ENCODE results near the gene C3orf18.

The C3orf18 gene

DNA sequence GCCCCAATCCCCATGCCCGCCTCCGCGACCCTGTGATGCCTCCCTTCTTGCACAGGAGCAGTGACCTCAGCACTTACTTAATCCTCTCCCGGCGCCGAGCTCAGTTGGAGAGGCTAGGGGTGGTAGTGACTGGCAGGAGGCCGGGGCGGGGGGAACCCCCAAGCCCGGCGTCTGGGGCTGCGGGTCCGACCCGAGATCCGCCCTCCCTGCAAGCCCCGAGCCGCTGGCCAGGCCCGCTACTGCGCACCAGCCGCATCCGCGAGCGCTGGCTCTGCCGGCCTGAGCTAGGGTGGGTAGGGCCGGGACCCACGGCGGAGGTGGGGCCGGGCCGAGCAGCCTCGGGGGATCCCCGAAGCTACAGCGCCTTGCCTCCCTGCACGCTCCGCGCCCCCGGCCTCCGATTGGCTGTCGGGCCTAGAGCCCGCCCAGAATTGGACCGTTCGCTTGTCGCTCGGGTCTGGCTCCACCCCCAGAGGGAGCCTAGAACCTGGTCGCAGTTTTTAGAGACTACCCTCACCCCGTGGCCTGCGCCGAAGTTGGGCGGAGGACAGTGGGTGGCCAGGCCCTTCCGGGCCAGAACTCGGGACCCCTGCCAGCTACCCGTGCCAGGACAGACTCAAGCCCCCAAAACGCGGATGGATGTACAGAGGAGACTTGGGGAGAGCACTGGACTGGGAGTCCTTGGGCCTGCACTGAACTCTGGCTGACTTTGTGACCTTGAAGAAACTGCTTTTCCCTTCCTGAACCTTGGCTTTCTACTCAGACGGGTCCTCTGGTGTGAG, at the start of gene C3orf18:
Gene C3orf18 (minus strand): TSS at position 362 of the 782 bp plus-strand sequence. CDS start 2,048 bp downstream, outside the sequence.
- no peak for TF ChIP-seq ZNF274 (IDR thresholded peaks at IDR 0.05; ENCODE audit: low read depth, low read length)
- peak within 1 kb of the TSS; percentile 87; the same call in 1 of the 2 replicates for H3K4me3 ChIP-seq (ENCODE audit: low read length)

GRCh38 chr3:50616770-50617095, 49.2 kb upstream of the C3orf18 start:
- TF ChIP-seq ZNF274 (IDR thresholded peaks at IDR 0.05; ENCODE audit: low read depth, low read length): no peak
- H3K4me3 ChIP-seq (ENCODE audit: low read length): peak overlapping the region; percentile 58; the same call in 1 of the 2 replicates

DNA sequence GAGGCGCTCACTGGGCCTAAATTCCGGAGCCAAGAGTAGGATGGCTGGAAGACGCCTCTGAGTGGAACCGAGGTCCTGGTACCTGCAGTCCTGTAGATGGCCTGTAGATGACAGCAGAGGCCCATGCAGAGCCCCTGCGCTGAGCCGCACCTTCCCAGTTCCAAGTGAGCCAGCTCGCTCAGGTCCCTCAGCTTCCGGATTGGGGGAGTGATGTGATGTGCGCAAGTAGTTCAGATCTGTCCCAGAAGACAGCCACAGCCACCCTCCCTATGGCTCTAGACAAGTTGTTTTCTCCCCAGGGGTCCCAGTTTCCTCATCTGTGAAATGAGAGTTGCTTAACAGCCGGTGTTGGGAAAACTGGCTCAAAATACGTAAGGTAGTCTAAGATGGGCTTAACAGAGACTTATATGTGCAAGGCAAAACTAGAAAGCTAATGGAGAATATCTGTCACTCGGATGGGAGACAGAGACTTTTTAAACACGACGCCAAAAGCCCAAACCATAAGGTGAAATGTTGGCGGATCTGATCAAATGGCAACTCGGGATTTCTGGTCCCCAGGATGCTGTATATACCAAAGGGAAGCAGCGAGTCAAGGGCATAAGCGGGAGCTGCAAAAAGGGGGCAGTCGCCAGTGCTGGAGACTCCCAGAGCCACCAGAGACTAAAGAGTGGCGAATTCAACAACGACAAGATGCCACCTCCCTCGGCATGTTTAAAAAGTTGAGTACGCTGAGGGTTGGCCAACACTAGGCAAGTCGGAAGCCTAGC, 48.6 kb upstream of the C3orf18 start:
- H3K4me3 ChIP-seq (ENCODE audit: low read length): peak overlapping the region; percentile 58; the same call in 1 of the 2 replicates
- no peak for TF ChIP-seq ZNF274 (IDR thresholded peaks at IDR 0.05; ENCODE audit: low read depth, low read length)

DNA sequence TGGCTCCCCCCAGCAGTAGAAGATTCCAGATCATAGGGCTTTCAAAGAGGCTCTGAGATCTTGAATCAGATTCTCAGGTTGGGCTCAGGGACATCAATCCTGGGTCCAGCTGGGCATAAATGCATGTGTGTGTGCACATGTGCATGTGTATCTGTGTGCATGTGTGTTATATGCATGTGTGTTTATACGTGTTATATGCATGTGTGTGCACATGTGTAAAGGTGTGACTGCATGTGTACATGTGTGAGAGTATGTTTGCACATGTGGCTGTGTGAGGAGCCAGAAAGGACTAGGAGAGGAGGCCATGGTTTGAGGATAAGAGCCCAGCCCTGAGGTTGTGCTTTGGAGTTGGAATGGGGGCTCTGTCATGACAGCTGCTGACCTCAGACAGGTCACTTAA, 47.6 kb upstream of the C3orf18 start:
- TF ChIP-seq ZNF274 (IDR thresholded peaks at IDR 0.05; ENCODE audit: low read depth, low read length): no peak
- no peak overlapping the region for H3K4me3 ChIP-seq (ENCODE audit: low read length)

- H3K4me3 ChIP-seq (ENCODE audit: low read length): no peak overlapping the region
- TF ChIP-seq ZNF274 (IDR thresholded peaks at IDR 0.05; ENCODE audit: low read depth, low read length): no peak
These were observed 45.7 kb upstream of the C3orf18 start for GRCh38 chr3:50612970-50613846.

DNA sequence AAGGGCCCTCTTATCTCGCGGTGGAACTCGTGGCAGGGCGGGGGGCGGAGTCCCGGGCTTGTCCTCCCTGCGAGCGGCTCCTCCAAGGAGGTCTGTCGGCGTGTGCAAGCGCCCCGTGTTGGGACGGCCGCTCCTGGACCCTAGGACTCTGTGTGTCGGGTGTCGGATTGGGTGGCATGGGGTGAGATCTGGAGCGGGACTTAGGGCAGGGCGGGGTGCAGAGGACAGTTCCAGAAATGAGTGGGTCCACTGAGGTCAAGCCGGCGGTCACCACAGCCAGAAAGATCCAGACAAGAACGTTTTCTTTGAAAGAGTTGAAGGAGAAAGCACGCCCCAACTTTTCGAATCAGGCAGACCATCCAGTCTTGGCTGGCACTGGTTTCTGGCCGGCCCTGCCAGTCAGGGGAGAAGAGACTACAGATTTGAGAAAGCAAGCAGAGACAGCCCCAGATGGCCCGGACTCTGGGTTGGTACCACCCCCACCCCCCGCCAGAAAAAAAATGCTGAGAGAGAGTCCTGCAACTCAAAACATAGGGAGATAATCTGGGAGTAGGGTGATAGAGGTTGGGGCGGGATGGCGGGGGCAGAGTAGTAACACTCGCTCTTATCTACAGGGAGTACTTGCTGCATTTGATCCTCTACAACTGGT, 44.8 kb upstream of the C3orf18 start:
- H3K4me3 ChIP-seq (ENCODE audit: low read length): peak overlapping the region; percentile 71; the same call in 1 of the 2 replicates
- TF ChIP-seq ZNF274 (IDR thresholded peaks at IDR 0.05; ENCODE audit: low read depth, low read length): no peak

GRCh38 chr3:50611464-50612233, 44.1 kb upstream of the C3orf18 start, which contains the start of gene CISH:
Gene CISH (minus strand): TSS chr3:50611774. CDS start chr3:50611650, 124 bp downstream.
- peak within 1 kb of the TSS; percentile 71; the same call in 1 of the 2 replicates for H3K4me3 ChIP-seq (ENCODE audit: low read length)
- no peak for TF ChIP-seq ZNF274 (IDR thresholded peaks at IDR 0.05; ENCODE audit: low read depth, low read length)

GRCh38 chr3:50610992-50611463, 43.5 kb upstream of the C3orf18 start:
- no peak for TF ChIP-seq ZNF274 (IDR thresholded peaks at IDR 0.05; ENCODE audit: low read depth, low read length)
- peak overlapping the region; percentile 71; the same call in 1 of the 2 replicates for H3K4me3 ChIP-seq (ENCODE audit: low read length)

DNA sequence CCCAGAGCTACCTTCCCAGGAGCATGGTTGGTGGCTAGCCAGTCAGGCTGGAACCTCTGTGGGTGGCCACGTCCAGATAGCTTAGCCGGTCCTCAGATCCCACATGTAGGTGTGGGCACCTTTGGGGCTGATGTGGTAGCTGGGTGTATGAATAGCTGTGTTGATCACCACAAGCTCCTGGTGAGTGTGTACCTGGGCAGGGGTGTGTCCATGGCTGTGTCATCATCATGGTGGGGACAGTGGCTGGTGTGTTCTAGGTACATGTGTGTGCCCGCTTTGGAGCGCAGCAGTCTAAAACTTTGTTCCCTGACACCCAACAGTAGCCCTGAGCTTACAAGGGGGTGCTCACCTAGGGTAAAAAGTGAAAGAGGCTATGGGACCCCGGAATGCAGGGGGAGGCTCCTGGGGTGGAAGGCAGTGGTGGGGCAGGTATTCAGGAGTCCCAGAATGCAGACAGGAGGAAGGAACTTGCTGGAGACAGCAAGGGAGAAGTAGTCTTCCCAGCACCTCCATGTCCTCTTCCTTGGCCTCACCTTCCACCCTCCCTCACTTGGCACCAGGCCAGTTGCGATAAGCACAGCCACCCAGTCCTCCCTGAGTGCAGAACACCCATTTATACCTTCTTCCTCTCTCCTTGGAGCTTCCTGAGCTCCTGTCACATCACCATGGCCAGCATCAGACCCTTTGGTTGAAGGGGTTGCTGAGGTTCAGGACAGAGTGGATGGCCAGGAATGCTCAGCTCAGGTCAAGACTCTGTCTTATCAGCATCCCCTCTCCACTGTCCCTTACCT, 42.8 kb upstream of the C3orf18 start:
- no peak for TF ChIP-seq ZNF274 (IDR thresholded peaks at IDR 0.05; ENCODE audit: low read depth, low read length)
- peak overlapping the region; percentile 71; the same call in 1 of the 2 replicates for H3K4me3 ChIP-seq (ENCODE audit: low read length)

- no peak overlapping the region for H3K4me3 ChIP-seq (ENCODE audit: low read length)
These were observed 42.2 kb upstream of the C3orf18 start for GRCh38 chr3:50609763-50610085.

DNA sequence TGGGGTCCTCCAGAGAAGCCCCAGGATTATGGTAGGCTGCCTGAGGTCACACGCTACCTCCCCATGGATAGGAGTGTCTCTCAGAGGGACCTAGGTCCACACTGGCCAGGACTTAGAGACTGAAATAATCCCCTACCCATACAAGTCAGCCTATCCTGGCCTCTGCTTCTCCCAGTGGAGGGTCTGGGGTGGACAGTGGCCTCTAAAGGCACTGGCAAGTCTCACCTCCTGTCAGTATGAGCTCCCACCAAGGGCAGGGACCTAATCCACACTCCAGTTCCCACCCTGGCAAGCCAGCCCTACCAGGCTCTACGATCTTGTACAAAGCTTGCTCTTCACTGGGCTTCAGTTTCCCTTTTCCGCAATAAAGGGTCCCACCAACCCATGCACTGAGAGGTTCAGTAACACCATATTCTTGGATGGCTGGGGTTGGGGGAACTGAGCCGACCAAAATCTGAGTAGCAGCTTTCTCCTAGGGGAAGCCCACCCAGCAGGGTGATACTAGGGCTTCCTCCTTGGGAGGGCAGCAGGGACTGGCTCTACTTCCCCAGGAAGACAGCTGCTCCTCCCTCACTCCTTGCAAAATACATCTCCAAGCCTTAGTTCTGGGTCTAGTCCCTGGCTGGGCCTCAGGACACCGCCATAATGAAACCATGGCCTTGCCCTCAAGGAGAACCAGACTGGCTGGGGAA, 41.7 kb upstream of the C3orf18 start:
- TF ChIP-seq ZNF274 (IDR thresholded peaks at IDR 0.05; ENCODE audit: low read depth, low read length): no peak
- no peak overlapping the region for H3K4me3 ChIP-seq (ENCODE audit: low read length)

More at GRCh38 chr3:50609763-50610085, 42.2 kb upstream of the C3orf18 start:
- no peak for TF ChIP-seq ZNF274 (IDR thresholded peaks at IDR 0.05; ENCODE audit: low read depth, low read length)
